HG03457 (cell line): ENCODE measurements around the gene SMKR1.
"Not testable (repeated sequence)": the region's sequence is repeated elsewhere in the genome, so short reads cannot be mapped to it uniquely, and the experiment has no call there.

ENCODE experiments used
- ATAC-seq: cut with Tn5 transposase; IDR thresholded peaks from one replicate; pipeline ENCODE4 v1.9.1; 2021; ENCODE audit warnings: moderate number of reproducible peaks; ENCODE audit not compliant: unreplicated experiment

Gene SMKR1

GRCh38 chr7:129501760-129502707 is at the start of gene SMKR1:
SMKR1 (plus strand) TSS chr7:129502531; CDS start chr7:129502825, 294 bp downstream.
- ATAC-seq: peak; percentile 89

GRCh38 chr7:129452589-129453231 is 49.6 kb upstream of the SMKR1 start:
- ATAC-seq: no peak

GRCh38 chr7:129453510-129454248 is 48.7 kb upstream of the SMKR1 start:
- no peak for ATAC-seq

- no peak for ATAC-seq
These were observed 48.1 kb upstream of the SMKR1 start for GRCh38 chr7:129454249-129454551.

- ATAC-seq: no peak
These were observed 45.9 kb upstream of the SMKR1 start for GRCh38 chr7:129456421-129456820.

- no peak for ATAC-seq
These were observed 45.2 kb upstream of the SMKR1 start for GRCh38 chr7:129457101-129457500.

- ATAC-seq: no peak
These were observed 44.2 kb upstream of the SMKR1 start for GRCh38 chr7:129458171-129458570.

GRCh38 chr7:129461809-129462208 is 40.5 kb upstream of the SMKR1 start:
- ATAC-seq: no peak

GRCh38 chr7:129462420-129462819 is 39.9 kb upstream of the SMKR1 start:
- no peak for ATAC-seq

- ATAC-seq: no peak
These were observed 38.1 kb upstream of the SMKR1 start for GRCh38 chr7:129464194-129464593.

GRCh38 chr7:129465080-129465479 is 37.3 kb upstream of the SMKR1 start:
- ATAC-seq: no peak

GRCh38 chr7:129466796-129467195 is 35.5 kb upstream of the SMKR1 start:
- no peak for ATAC-seq

GRCh38 chr7:129468087-129468486 is 34.2 kb upstream of the SMKR1 start:
- ATAC-seq: no peak

GRCh38 chr7:129468547-129468946 is 33.8 kb upstream of the SMKR1 start:
- no peak for ATAC-seq

- ATAC-seq: no peak
These were observed 32.4 kb upstream of the SMKR1 start for GRCh38 chr7:129469930-129470329.

- ATAC-seq: no peak
These were observed 31.9 kb upstream of the SMKR1 start for GRCh38 chr7:129470411-129470810.

GRCh38 chr7:129471402-129471827 is 30.9 kb upstream of the SMKR1 start:
- ATAC-seq: no peak

GRCh38 chr7:129475931-129476330 is 26.4 kb upstream of the SMKR1 start:
- ATAC-seq: not testable (repeated sequence)

- not testable (repeated sequence) for ATAC-seq
These were observed 25.9 kb upstream of the SMKR1 start for GRCh38 chr7:129476398-129476797.

- ATAC-seq: no peak
These were observed 22.5 kb upstream of the SMKR1 start for GRCh38 chr7:129479831-129480230.

GRCh38 chr7:129480674-129481363 is 21.5 kb upstream of the SMKR1 start:
- ATAC-seq: no peak
